ENCODE data around the gene ZEB2. TPM values are rescaled to one million over a fixed set of nuclear protein-coding genes. Genes with fewer than 3 reads are reported as not detected.

Gene ZEB2
- polyA plus RNA-seq, 1 donor from 2014 or later: 2.2 TPM

DNA sequence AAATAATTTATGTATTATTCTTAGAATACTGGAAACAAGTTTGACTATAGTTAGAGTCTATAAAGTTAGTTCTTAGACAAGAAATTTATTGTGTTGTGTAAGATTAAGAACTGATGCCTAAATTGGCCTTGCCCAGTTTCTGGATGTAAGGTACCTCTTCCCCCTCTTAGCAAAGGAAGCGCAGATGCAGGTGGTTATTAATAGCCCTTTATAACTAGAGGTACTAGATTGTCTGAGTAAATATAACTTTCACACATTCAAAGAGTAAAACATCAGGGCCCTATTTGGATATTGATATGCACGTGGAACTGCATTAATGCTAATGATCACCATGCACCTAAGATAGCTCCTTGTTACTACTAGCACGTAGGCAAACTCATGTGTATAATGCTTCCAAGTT, 100.7 kb downstream of the ZEB2 start:
- Histone ChIP-seq H3K79me2 (replicated peaks; ENCODE audit: insufficient read depth, low read length) (no peaks in the 10 kb centered on the region), H3K27me3 (ENCODE audit: insufficient read depth, low read depth, low read length) (no peaks in the 10 kb centered on the region), H3K4me3 (ENCODE audit: low read length) (no peak overlapping the region), H3K27ac (ENCODE audit: low read length) (no peak overlapping the region), H3K9ac (ENCODE audit: low read length) (no peak overlapping the region), H3K9me3 (ENCODE audit: low read length) (no peaks in the 10 kb centered on the region), H3K4me2 (ENCODE audit: low read length) (no peak overlapping the region), H4K20me1 (ENCODE audit: insufficient read depth) (no peaks in the 10 kb centered on the region), H3K9me2 (ENCODE audit: insufficient read depth, low read length) (no peaks in the 10 kb centered on the region), H2AFZ (ENCODE audit: low read depth, low read length) (no peak overlapping the region), H3K36me3 (ENCODE audit: insufficient read depth, low read length) (no peaks in the 10 kb centered on the region), H3F3A (ENCODE audit: insufficient read depth, low read length, poor library complexity, severe bottlenecking) (no peaks in the 10 kb centered on the region)
- TF ChIP-seq SMC3 (conservative IDR thresholded peaks at IDR 0.05; ENCODE audit: poor library complexity) (no peak), EZH2 (IDR thresholded peaks at IDR 0.05; ENCODE audit: borderline replicate concordance, insufficient read depth, low read length, poor library complexity, severe bottlenecking) (no peak), RAD21 (conservative IDR thresholded peaks at IDR 0.05) (no peak)
- TF ChIP-seq, protein P1, sequence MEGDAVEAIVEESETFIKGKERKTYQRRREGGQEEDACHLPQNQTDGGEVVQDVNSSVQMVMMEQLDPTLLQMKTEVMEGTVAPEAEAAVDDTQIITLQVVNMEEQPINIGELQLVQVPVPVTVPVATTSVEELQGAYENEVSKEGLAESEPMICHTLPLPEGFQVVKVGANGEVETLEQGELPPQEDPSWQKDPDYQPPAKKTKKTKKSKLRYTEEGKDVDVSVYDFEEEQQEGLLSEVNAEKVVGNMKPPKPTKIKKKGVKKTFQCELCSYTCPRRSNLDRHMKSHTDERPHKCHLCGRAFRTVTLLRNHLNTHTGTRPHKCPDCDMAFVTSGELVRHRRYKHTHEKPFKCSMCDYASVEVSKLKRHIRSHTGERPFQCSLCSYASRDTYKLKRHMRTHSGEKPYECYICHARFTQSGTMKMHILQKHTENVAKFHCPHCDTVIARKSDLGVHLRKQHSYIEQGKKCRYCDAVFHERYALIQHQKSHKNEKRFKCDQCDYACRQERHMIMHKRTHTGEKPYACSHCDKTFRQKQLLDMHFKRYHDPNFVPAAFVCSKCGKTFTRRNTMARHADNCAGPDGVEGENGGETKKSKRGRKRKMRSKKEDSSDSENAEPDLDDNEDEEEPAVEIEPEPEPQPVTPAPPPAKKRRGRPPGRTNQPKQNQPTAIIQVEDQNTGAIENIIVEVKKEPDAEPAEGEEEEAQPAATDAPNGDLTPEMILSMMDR (IDR thresholded peaks at IDR 0.05; ENCODE audit: poor library complexity, severe bottlenecking): no peak

DNA sequence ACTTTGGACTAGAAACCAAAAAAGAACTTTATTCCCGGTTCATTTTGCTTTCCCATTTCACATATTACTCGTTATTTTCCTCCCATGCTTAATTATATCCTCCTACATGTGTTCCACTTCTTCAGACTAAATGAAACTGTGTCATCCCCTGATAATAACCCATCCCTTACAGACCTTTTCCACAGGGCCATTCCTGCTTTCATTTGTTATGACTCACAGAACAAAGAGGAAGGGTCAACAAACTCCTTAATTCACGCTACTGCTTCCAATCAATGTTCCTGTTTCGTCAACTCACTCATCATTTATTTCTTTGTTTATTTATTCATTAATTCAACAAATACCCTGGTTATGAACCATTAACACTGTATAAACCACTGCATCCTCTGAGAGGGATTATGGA, 104.5 kb downstream of the ZEB2 start:
- Histone ChIP-seq H3K4me3 (ENCODE audit: low read length) (no peak overlapping the region), H3K36me3 (ENCODE audit: insufficient read depth, low read length) (no peaks in the 10 kb centered on the region), H3K9me3 (ENCODE audit: low read length) (no peaks in the 10 kb centered on the region), H2AFZ (ENCODE audit: low read depth, low read length) (no peak overlapping the region), H3K9ac (ENCODE audit: low read length) (no peak overlapping the region), H3K4me2 (ENCODE audit: low read length) (no peak overlapping the region), H3K27me3 (ENCODE audit: insufficient read depth, low read depth, low read length) (no peaks in the 10 kb centered on the region), H4K20me1 (ENCODE audit: insufficient read depth) (no peaks in the 10 kb centered on the region), H3K27ac (ENCODE audit: low read length) (no peak overlapping the region), H3K9me2 (ENCODE audit: insufficient read depth, low read length) (no peaks in the 10 kb centered on the region), H3K79me2 (replicated peaks; ENCODE audit: insufficient read depth, low read length) (no peaks in the 10 kb centered on the region), H3F3A (ENCODE audit: insufficient read depth, low read length, poor library complexity, severe bottlenecking) (no peaks in the 10 kb centered on the region)
- no peak for TF ChIP-seq RAD21 (conservative IDR thresholded peaks at IDR 0.05)
- TF ChIP-seq EP300 (conservative IDR thresholded peaks at IDR 0.05; ENCODE audit: poor library complexity, severe bottlenecking): no peak
- no peak for TF ChIP-seq EZH2 (IDR thresholded peaks at IDR 0.05; ENCODE audit: borderline replicate concordance, insufficient read depth, low read length, poor library complexity, severe bottlenecking)
- TF ChIP-seq, protein P2, sequence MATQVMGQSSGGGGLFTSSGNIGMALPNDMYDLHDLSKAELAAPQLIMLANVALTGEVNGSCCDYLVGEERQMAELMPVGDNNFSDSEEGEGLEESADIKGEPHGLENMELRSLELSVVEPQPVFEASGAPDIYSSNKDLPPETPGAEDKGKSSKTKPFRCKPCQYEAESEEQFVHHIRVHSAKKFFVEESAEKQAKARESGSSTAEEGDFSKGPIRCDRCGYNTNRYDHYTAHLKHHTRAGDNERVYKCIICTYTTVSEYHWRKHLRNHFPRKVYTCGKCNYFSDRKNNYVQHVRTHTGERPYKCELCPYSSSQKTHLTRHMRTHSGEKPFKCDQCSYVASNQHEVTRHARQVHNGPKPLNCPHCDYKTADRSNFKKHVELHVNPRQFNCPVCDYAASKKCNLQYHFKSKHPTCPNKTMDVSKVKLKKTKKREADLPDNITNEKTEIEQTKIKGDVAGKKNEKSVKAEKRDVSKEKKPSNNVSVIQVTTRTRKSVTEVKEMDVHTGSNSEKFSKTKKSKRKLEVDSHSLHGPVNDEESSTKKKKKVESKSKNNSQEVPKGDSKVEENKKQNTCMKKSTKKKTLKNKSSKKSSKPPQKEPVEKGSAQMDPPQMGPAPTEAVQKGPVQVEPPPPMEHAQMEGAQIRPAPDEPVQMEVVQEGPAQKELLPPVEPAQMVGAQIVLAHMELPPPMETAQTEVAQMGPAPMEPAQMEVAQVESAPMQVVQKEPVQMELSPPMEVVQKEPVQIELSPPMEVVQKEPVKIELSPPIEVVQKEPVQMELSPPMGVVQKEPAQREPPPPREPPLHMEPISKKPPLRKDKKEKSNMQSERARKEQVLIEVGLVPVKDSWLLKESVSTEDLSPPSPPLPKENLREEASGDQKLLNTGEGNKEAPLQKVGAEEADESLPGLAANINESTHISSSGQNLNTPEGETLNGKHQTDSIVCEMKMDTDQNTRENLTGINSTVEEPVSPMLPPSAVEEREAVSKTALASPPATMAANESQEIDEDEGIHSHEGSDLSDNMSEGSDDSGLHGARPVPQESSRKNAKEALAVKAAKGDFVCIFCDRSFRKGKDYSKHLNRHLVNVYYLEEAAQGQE (IDR thresholded peaks at IDR 0.05; ENCODE audit: borderline replicate concordance): no peak
- no peak for TF ChIP-seq SMC3 (conservative IDR thresholded peaks at IDR 0.05; ENCODE audit: poor library complexity)
- no peak for TF ChIP-seq MXI1 (conservative IDR thresholded peaks at IDR 0.05; ENCODE audit: poor library complexity, severe bottlenecking)
- TF ChIP-seq POLR2AphosphoS5 (IDR thresholded peaks at IDR 0.05): no peak
- TF ChIP-seq TAF1 (IDR thresholded peaks at IDR 0.05; ENCODE audit: low read depth): no peak
- TF ChIP-seq, protein P1 (IDR thresholded peaks at IDR 0.05; ENCODE audit: poor library complexity, severe bottlenecking): no peak
